ENCODE measurements around the gene ARHGAP44.
A peak's percentile ranks its signal among the peaks of the same experiment; 100 is the strongest.

ARHGAP44 gene, protein sequence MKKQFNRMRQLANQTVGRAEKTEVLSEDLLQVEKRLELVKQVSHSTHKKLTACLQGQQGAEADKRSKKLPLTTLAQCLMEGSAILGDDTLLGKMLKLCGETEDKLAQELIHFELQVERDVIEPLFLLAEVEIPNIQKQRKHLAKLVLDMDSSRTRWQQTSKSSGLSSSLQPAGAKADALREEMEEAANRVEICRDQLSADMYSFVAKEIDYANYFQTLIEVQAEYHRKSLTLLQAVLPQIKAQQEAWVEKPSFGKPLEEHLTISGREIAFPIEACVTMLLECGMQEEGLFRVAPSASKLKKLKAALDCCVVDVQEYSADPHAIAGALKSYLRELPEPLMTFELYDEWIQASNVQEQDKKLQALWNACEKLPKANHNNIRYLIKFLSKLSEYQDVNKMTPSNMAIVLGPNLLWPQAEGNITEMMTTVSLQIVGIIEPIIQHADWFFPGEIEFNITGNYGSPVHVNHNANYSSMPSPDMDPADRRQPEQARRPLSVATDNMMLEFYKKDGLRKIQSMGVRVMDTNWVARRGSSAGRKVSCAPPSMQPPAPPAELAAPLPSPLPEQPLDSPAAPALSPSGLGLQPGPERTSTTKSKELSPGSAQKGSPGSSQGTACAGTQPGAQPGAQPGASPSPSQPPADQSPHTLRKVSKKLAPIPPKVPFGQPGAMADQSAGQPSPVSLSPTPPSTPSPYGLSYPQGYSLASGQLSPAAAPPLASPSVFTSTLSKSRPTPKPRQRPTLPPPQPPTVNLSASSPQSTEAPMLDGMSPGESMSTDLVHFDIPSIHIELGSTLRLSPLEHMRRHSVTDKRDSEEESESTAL

DNA sequence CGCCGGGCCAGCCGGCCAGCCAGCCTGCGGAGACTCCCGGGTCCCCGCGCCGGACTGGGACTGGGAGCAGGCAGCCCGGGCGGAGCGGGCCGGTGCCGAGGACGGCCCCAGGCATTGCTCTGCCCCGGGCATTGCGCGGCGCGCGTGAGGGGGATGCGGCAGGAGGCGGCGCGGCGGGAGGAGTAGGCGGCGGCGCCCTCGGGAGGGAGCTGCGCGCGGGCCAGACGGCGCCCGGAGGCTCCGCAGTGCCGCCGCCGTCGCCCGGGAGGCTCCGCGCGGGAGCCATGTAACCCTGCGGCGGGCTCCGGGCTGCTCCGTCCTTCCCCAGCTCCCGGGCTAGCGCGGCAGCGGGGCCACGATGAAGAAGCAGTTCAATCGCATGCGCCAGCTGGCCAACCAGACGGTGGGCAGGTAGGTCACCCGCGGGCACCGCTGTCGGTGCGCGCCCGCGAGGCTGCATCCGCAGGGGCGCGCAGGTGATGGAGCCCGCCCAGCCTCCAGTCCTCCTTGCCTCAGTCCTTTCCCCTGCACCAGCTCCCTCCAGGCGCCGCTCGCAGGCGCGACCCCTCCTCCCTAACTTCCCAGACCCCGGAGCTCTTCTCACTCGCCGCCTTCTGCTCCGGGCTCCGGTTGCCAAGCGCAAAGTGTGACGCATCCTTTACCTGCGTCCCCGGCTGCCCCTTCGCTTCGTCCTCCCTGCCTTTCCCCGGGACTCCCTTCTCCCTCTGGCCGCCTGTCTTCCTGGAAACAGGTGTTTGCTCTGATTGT is at the start of gene ARHGAP44:
Gene ARHGAP44, plus strand, starts transcription at position 18 of the 768 bp plus-strand sequence. Its CDS starts 341 bp downstream, at position 359.
- DNase-seq (ENCODE audit: low spot score), result peak; percentile 73

DNA sequence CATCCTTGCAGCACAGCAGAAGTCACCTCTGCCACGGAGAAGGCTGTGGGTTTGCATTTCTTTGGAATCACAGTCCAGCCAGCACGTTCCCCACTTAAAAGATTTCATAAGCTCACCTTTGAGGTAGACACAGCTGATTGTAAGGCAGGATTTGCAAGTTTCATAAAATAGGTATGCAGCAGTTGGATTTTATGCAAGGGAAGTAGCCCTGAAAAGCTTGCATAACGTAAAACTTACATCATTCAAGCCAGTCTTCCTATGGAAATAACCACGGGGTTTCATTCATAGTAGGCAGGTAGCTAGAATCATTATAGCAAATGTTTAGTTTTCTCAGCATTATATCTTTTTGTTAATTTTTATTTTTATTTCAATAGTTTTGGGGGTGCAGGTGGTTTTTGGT is 49.8 kb upstream of the ARHGAP44 start:
- no peak for DNase-seq (ENCODE audit: low spot score)

DNA sequence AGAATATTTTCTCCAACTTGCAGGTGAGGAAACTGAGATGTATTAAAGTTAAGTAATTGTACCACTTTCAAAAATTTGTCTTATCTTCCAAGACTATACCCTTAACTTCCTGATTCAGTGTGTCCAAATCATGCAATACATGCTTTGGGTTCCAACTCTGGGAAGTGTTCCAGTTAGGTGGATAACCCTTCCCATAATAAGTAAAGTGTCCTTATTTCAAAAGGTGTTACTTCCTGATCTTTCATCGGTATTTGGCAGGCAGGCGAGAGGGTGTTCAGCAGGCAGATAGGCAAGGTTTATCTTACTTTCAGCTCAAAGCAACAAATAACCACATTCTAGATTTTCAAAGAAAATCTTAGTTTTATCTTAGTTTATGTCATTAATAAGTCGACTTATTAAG is 46.3 kb upstream of the ARHGAP44 start:
- no peak for DNase-seq (ENCODE audit: low spot score)

DNA sequence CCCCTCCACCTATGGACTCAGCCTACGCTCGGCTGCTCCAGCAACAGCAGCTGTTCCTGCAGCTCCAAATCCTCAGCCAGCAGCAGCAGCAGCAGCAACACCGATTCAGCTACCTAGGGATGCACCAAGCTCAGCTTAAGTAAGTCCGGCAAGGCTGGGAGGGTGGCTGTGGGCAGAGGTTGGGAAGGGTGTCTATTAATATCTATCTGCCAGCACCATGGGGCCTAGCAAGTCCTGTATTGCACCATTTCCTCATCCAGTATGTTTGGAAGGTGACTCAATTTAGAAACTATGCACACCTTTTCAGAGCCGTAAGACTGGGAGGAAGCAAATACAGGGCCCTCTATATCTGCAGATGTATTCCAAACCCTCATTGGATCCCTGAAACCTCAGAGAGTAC is 45.0 kb upstream of the ARHGAP44 start:
- peak; percentile 81 for DNase-seq (ENCODE audit: low spot score)

DNA sequence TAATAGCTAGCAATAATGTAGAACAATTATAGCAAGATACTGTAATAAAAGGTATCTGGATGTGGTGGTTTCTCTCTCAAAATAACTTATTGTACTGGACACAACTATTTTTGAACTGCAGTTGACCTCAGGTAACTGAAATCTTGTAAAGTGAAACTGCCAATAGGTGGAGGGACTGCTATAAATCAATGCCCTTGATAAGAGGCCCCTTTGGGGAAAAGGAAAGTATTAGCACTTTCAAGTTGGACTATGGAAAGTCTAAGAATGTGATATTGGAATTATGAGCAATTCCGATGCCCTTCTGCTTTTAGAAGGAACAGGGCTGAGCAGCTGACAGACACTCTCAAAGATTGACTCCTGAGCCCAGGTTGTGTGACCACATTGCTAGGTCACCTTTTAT is 44.5 kb upstream of the ARHGAP44 start:
- DNase-seq (ENCODE audit: low spot score), result no peak

DNA sequence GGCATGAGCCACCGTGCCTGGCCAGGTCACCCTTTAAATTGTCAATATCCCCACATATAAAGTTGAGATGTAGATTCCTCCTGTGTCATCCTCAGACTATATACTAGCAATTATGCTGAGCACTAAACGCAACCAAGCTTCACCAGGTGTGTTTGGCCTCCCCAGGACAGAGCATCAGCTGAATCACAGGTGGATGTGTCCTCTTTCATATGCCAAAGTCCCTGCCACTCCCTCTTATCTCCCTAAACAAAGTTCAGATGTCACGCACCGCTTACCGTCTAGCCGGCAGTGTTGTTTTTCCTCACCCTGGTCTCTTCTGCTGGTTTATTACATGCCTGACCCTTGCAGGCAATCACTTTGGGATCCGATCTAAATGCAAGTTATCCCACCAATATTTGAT is 43.8 kb upstream of the ARHGAP44 start:
- DNase-seq (ENCODE audit: low spot score), result no peak

DNA sequence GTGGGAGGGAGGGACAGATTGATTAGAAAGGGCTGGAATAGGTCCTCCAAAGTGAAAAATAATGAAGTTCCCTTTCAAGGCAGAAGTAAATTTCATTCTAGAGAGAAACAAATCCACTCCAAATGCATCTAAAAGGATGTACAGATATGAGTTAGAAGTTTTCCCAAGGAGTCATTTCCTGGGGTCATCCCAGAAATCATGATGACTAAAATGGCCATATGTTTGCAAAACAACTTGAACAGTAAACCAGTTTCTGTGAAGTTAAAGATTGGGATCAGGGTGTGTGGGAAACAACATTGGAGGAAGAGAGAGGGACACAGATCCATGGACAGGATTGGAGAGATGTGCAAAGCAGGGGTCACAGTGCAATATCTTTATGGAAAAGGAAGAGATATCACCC is 32.5 kb upstream of the ARHGAP44 start:
- DNase-seq (ENCODE audit: low spot score), result no peak

DNA sequence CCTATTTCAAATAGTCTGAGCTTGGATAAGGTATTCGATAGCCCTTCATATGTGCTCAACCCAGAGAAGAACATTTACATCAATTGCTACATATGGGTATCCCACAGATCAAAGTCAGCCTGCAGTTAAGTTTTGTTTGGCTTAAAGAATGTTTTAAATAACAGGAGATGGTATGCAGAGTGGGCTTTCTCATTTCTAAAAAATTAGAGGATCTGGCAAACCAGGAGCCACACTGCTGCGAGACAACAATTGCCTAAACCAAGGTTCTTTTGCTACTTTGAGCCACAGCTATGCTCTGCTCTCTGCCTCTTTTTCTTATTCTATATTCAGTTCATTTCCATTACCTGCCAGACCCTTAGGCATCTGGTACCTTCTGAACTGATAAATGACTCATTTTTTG is 30.2 kb upstream of the ARHGAP44 start:
- no peak for DNase-seq (ENCODE audit: low spot score)

DNA sequence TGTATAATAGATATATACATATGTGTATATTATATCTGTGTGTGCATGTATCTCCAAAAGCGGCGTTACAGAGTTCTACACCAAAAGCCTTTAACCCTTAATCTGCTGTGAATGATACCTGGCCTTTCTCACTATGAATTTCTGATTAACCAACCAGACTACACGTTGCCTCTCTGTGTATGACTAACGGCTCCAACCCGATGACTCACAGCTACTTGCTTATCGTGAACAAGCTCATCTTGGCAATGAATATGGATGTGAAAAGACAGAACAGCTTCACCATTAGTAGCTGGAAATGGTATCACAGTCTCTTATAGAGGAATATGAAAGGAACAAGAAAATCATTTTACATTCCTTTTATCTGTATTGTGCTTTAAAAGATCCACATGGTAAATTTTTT is 23.8 kb upstream of the ARHGAP44 start:
- peak; percentile 81 for DNase-seq (ENCODE audit: low spot score)

DNA sequence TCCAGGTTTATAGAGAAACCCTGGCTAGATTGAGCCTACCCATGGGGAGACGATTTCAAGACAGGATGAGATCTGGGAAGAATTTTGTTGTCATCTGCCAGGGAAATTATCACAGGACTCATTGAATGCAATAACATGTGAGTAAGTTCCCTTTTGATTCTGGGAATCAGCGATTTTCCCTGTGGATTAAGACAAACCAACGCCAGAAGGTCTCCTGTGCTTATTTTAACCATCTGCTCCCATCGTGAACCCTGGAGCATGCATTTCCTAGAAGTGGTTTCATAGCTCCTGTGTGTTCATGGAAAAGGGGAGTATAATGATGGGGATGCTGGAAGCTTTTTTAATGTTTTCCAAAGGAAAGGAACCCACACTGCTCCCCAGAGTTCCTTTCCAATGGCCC is 21.0 kb upstream of the ARHGAP44 start:
- no peak for DNase-seq (ENCODE audit: low spot score)

DNA sequence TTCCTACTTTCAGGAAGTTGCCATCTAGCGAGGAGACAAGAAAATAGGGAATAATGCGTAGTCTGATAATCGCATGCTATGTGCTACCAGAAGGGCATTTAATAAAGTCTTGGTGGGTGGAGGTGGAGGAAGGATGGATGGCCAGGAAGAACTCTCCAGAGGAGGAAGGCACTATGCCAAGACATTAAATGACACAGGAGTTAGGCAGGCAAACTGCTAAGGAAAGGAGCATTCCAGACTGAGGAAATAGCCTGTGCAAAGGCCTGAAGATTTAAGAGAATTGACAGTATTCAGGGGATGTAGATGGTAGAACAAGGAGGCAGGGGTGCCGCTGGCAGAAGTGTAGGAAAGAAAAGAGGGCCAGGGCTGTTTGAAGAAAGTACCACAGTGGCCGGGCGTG is 19.3 kb upstream of the ARHGAP44 start:
- no peak for DNase-seq (ENCODE audit: low spot score)

DNA sequence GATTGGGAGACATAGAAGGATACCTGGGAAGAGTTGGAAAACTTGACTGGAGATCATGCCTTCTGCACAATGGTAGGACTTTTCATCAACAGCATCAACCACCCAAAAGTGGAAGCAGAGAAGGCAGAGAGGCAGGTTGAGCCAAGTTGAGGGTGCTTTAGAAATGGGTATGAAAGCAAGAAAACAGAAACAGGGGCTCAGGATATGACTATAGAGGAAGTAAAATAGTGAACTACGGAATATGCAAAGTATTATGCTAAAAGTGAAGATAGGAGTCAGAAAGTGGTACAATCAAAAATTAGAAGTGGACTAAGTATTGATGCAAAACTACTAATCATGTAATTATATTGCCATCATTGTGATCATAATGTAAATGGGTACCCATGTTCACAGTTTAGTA is 16.1 kb upstream of the ARHGAP44 start:
- no peak for DNase-seq (ENCODE audit: low spot score)

DNA sequence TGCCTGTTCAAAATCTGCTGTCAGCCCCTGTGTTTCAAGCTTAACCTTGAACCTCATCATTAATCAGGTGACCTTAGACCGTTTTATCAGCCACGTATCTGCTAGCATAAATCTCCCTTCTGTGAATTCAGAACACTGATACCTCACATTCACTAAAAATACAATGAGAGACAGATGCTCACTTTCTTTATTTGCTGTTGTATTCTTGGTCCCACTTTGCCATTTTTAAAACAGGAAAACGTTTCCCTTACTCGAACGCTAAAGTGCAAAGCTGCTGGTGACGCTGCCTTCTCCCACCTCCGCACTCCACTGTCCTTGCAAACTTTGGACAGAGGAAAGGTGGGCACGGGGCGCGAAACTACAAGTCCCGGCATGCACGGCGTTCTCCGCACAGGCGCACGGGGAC is 220 bp upstream of the ARHGAP44 start:
- no peak for DNase-seq (ENCODE audit: low spot score)

DNA sequence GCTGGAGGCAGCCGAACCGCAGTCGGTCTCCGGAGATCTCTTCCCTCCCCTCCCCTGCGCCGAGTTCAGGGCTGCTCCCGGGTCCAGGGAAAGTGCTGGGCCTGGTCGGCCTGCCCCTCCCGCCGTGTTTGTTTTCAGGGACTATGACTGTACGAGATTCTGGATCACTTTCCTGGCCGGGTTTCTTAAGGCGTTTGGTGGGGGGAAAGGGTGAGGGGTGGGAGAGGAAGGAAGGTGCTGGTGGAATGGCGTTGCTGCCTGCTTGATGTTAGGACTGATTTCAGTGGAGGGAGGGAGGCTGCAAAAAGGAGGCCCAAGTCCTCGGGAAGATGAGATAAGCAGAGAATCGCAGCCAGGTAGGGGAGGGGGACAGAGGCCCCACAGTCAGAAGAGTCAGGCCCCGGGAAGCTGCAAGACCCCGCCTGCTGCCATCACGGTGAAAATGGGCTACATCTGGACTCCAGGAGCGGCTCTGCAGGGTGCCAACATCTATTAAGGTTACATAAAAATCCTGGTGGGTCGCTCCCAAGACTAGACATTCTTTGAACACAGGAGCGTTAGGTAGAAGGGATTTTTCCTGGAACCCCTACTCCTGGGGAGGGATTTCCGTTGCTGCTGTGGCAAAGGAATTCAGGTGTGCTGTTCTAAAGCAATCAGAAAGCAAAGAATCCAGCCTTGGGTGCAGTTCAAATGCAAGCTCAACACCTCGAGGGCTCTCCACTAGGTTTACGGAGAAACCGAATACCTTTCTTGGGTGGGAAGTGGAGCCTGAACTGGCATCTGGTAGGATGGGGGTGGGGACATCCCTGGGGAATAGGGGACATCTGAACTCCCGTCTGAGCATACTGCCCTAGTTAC is 1.2 kb downstream of the ARHGAP44 start:
- DNase-seq (ENCODE audit: low spot score), result peak; percentile 10

DNA sequence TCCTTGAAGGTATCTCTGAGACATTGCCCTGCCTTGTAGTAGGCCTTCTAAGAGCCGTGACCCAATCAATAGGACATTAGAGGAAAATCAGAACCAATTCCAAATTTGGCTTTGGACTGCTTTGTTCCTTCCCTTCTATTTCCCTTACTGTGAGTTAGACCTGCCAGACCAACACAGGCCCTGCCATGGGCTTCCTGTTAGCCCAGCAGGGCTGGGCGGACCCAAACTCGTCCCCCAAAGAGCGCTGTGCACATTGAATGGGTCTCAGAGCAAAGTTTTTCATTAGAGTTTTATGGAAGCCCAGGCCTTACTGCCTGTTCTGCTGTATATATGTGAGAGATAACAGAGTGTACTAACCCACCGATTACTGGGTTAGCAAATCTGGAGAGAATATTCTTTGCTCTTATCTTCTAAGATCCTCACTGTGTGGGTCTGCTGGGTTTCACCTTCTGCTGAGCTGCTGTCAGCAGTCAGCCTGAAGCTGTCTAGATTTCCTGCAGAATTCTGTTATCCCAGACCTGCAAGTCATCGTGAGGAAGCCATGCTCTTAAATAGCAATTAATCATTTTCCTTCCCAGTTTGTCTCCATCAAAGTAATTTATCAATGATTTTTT is 5.7 kb downstream of the ARHGAP44 start:
- DNase-seq (ENCODE audit: low spot score), result no peak

DNA sequence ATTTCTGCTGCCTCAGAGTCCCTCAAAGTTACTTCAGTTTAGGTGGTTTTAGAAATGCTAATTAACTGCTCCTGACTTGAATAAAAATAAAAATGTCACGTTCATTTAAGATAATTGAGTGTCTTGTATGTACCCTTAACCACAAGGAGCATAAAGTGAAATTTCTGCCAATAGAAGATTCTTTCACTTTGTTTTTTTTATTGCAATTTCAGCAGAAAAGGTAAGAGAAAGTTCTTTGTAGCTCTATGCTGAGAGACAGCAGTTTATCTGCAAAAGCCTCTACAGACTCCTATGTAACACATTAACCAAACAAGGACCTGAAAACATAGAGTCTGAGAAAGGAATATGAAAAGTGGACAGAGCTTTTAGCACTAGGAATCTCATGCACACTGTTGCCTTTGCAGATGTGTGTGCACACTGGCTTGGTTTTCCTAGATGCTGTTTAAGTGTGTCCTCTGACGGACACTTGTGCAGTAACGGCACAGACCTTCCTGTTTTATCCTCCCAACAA is 11.6 kb downstream of the ARHGAP44 start:
- DNase-seq (ENCODE audit: low spot score), result no peak

DNA sequence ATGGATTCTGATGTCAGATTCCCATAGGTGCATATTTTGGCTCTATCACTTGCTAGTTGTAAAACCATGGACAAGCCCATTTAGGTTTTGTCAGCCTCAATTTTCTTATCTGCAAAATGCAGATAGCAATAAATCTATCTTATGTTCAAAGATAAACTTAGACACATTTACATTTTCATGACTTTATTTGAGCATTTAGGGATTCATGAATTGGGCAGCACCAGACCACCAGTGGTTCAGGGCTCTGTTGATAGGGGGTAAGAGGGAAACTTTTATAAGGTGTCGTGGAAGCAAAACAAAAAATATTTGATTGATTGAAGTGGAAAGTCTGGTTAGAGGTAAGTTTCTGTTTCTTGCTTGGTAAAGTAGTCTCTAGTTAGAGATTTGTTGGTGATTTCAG is 17.3 kb downstream of the ARHGAP44 start:
- no peak for DNase-seq (ENCODE audit: low spot score)

DNA sequence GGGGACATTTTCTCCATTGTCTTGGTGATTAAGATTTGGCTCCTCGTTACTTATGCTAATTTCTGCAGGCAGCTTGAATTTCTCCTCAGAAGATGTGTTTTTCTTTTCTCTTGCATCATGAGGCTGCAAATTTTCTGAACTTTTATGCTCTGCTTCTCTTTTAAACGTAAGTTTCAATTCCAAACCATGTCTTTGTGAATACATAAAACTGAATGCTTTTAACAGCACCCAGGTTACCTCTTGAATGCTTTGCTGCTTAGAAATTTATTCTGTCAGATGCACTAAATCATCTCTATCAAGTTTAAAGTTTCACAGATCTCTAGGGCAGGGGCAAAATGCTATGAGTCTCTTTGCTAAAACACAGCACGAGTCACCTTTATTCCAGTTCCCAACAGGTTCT is 19.4 kb downstream of the ARHGAP44 start:
- no peak for DNase-seq (ENCODE audit: low spot score)

DNA sequence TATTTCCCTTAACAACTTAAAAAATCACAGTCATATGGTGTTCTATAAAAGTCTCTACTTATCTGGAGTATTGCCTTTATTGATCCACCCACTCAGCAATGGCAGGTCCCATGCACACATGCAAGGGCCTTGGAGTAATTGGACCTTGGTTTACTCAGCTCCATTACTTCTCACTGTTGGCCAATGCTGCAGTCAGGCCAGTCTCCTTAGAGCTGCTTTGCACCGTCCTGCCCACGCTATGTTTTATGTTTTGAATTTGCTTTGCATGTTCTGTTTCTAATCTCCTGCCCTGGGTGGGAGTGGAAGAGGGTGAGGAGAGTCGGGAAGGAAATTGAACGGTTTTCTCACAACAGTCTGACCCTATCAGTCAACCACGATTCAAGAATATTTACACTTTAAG is 23.6 kb downstream of the ARHGAP44 start:
- no peak for DNase-seq (ENCODE audit: low spot score)

DNA sequence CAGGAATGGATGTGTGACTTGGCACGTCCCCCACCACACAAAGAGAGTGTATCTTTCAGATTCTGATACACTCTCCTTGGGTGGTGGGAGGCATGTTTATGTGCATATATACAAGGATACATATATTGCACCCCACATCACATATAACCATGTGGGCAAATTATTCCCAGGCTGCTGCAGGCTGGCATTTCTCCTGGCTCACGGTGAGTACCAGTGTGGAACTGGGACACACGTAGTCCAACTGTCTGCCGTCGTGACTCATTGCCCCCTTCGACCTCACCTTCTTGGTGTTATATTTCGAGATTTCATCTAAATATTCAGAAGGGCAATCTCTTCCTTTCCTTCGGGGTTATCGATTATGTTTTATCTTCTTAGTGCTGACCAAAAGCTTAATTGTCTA is 24.4 kb downstream of the ARHGAP44 start:
- DNase-seq (ENCODE audit: low spot score), result no peak

DNA sequence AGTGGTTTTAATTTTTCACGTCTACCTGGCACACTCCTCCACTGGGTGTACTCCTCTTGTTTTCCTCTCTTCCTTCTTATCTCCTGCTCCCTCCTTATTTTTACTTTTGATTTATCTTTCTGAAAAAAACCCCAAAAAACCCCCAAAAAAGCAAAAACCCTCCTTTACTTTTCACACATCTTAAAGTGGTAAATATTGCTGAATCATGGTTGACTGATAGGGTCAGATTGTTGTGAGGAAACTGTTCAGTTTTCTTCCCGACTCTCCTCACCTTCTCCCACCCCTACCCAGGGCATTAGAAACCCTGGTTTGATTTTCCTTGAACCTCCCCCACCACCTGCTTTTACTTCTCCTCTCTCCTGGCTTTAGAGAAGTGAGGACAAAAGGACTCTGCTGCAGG is 25.4 kb downstream of the ARHGAP44 start:
- no peak for DNase-seq (ENCODE audit: low spot score)
